GM15510 (cell line): ENCODE results near the gene BEST1.

Source experiments
- POLR2A ChIP-seq: IDR thresholded peaks from 3 replicates; pipeline ENCODE4 v1.6.1; 2011; ENCODE audit warnings: borderline replicate concordance; ENCODE audit not compliant: insufficient read length; ENCODE audit errors: extremely low read depth

The BEST1 gene

DNA sequence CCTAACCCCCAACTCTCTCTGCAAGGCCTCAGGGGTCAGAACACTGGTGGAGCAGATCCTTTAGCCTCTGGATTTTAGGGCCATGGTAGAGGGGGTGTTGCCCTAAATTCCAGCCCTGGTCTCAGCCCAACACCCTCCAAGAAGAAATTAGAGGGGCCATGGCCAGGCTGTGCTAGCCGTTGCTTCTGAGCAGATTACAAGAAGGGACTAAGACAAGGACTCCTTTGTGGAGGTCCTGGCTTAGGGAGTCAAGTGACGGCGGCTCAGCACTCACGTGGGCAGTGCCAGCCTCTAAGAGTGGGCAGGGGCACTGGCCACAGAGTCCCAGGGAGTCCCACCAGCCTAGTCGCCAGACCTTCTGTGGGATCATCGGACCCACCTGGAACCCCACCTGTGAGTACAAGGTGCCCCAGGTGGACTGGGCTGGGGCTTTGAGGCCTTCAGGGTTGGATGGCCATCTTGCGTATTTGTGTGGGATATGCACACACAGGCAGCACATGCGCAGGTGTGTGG lies at the start of gene BEST1:
Gene BEST1 (plus strand): TSS at position 317 of the 513 bp plus-strand sequence. CDS start 1,456 bp downstream, outside the sequence.
- no peak for TF ChIP-seq POLR2A

DNA sequence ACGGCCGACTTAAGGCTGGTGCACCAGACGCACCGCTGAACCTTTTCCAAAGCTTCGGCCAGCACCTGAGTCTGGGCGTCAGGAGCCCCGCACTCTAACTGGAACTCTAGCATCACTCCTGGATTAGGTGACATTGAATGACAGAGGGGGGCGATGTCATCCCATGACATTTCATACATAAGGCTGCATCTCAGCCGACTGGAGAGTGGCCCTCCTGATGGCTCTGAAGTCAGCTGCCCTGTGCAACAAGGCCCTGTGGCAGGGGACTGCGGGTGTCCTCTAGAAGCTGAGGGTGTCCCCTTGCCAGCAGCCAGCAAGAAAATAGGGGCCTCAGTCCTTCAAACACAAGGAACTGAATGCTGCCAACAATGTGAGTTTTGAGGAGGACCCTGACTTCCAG lies 48.8 kb upstream of the BEST1 start:
- TF ChIP-seq POLR2A, result no peak

DNA sequence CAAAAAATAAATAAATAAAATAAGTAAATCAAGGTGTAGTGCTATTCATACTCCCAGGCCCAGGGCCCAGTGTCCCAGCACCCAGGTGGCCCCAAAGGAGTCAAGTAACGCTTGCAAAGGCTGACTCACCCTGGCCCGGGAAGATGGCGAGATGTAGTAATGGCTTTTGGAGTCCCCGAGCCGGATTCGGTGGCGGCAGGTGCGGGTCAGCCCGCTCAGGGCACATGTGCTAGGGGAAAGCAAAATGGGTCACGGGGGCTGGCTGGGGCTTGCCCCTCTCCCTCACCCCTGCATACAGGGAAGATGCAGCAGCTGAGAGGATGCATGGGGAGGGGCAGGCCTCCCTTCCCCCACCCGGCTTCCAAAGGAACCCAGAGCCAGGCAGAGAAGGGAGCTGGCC lies 47.8 kb upstream of the BEST1 start:
- no peak for TF ChIP-seq POLR2A

DNA sequence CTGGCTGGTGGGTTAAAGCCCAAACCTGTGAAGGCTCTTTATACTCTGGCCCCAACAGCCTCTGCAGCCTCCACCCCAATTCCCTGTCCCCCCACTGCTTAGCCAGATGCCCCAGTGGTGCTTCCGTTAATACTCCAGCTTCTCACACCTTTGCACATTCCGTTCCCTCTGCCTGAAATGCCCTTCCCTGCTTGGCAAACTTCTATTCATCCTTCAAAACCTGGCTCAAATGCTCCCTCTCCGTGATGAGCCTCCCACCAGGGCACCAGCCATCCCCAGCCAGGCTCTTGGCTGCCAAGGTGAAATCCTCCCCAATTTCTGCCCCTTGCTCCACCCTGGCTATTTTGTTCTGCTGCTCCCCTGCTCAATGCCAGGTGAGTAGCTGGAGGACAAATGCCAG lies 46.3 kb upstream of the BEST1 start:
- no peak for TF ChIP-seq POLR2A

DNA sequence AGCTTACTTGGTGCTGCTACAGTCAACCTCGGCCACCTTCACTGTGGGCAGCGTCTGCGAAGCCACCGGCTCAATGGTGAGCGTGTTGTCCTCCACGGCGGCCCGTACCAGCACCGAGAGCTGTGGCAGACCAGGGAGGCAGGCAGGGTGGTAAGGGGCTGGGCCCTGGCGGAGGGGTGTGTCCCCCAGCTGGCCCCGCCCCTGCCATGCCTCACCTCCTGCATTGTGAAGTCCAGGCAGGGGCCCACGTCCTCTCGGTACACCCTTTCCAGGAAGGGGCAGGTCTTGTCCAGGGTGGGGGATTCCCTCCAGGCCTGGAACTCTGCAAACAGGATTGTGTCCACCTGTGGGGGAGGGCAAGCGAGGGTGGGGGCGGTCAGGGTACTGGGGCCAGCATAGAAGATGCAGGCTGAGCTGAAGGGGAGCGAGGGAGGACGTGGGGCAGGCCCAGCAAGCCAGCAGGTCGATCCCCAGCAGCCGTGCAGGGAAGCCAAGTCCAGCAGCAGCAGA lies 45.6 kb upstream of the BEST1 start:
- TF ChIP-seq POLR2A, result no peak

DNA sequence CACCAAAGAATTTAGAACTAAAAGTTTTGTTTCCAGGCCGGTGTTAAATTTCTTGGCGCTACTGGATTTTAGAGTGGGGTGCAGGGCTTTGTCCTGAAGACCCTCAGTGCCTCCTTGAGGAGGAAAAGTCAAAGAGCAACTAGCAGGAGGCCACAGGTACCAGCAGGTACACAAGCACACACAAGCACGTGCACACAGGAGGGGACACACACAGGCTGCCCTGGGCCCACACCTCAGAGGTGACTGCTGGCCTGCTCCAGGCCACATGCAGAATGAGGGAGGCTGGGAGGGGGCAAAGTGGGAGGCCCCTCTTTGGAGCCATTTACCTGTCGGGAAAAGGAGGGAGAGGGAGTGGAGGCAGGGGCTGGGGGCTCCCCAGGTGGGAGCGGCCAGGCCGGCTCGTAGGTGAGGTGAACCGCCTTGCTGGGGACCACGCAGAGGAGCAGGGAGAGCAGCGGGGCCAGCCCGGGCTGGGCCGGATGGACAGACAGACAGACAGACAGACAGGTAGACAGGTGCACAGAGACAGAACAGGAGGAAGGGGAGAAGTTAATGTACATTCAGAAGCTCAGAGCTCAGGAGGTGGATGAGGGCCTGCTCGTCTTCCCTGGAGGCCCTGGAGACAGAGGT lies 45.0 kb upstream of the BEST1 start:
- TF ChIP-seq POLR2A, result no peak

DNA sequence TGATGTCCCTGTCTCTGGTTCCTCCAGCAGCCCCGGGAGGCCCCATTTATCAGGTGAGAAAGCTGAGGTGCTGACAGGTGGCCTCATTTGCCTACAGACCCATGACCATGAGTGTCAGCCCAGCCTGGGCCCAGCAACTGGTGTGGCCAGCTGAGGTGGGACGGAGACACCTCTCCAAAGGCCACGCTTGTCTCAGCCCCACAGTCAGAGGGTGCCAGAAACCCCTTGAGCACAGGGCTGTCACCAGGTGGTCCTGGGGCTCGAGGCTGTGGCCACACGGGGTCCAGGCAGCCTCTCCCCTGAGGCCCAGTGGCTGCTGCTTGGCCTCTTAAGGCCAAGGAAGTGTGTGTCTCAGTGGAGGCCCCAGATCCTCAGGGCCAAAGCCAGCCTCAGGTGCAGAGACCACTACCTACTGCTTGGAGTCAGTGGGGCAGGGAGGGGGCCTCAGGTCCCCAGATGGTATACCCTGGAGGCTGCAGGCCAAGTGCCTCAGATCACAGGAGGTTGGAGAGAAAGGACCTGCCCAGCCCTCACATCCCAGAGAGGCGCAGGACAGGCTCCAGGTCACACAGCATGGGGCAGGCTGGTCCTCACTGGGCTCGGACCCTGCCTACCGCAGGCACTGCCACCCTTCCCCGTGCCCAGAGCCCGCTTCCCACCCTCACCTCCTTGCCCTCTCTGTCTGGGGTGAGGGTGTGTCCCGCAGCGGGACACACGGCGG lies 44.2 kb upstream of the BEST1 start:
- TF ChIP-seq POLR2A, result no peak

DNA sequence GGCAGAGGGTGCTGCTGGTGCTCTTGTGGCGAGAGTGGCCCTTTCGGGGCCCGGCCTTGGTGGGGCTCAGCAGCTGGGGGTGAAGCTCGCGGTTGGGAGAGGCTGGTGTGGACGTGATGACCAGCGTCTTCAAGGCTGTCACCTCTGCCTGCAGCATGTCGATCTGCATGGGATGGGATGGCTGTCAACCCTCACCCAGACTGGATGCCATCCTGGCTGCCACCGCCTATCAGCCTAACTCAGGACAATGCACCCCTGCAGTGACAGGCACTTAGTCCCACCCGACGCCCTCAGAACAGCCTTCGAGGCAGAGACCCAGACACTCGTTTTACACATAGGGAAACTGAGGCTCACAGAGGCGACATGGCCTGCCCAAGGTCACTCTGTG lies 43.6 kb upstream of the BEST1 start:
- no peak for TF ChIP-seq POLR2A

DNA sequence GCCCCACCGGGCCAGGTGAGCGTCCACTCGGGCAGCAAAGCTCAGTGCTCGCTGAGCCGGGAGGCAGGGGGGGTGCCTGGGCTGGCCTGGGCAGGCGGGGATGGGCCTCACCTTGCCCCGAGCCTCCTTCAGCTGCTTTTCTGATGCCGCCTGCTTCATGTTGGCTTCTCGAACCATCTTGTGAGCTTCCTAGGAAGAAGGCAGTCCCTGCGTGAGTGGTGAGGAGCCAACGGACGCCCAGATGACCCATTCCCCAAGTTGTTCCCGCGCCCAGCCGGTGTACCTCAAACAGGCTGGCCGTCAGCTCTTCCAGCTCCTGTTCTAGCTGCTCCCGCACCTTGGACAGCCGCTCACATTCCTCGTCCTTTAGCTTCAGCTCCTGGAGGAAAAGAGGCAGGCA lies 42.9 kb upstream of the BEST1 start:
- TF ChIP-seq POLR2A, result no peak

DNA sequence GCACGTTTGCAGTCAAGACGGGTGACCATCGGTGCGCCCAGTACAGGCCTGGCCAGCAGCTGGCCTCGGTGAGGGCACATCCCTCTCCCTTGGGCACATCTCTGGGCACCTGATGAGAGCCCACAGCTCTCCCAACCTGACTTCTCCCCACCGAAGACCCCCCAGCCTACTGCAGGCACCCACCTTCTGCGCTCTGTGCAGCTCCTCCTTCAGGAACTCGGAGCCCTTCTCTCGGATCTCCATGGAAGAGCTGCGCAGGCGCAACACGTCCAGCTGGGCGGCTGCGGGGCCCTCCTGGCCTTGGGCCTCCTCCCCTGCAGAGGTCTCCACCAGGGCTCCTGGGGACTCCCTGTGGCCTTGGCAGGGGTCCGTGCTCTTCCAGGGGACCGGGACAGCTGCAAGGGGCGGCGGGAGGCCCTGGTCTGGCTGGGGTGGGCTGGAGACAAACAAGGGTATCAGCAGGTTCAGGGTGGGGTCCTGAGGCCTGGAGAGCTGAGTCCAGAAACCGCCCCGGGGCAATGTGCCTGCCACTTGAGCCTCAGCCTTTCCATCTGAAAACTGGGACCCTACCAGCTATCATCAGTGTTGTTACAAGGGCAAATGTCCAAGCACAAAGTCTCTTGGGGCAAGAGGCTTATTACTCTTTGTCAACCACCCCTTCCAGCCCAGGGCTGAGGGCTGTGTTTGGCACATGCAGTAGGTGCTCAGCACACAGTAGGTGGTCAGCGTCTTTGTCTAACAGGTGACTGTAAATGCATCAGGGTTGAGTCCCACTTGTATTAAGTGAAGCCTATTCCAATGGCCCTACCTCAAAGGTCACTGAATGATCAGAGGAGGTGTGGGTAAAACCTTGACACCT lies 42.1 kb upstream of the BEST1 start:
- no peak for TF ChIP-seq POLR2A

DNA sequence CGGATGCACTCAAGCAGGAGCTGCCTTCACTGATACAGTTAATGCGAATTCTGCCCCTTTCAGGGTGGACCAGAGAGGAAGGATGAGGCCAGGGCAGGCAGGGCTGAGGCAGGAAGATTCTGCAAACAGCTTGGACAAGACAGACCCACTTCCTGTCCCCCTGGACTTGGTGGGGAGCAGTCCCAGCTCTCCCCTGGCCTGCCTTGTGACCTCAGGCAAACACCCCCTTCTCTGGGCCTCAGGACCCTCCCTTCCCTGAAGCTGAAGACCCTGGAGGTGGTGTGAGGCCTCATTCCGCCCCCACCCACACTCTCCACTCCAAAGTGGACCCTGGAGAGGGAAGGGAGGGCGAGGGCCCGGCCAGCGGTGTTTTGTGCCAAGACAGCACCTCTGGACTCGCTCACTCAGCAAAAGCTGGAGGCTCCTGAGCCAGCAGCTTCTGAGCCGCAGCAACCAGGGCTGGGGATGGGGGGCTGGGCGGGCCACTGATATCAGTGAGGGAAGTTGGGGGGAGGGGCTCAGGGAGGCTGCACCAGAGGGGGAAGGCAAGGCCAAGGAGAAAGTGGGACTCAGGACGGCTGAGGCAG lies 41.3 kb upstream of the BEST1 start:
- no peak for TF ChIP-seq POLR2A

DNA sequence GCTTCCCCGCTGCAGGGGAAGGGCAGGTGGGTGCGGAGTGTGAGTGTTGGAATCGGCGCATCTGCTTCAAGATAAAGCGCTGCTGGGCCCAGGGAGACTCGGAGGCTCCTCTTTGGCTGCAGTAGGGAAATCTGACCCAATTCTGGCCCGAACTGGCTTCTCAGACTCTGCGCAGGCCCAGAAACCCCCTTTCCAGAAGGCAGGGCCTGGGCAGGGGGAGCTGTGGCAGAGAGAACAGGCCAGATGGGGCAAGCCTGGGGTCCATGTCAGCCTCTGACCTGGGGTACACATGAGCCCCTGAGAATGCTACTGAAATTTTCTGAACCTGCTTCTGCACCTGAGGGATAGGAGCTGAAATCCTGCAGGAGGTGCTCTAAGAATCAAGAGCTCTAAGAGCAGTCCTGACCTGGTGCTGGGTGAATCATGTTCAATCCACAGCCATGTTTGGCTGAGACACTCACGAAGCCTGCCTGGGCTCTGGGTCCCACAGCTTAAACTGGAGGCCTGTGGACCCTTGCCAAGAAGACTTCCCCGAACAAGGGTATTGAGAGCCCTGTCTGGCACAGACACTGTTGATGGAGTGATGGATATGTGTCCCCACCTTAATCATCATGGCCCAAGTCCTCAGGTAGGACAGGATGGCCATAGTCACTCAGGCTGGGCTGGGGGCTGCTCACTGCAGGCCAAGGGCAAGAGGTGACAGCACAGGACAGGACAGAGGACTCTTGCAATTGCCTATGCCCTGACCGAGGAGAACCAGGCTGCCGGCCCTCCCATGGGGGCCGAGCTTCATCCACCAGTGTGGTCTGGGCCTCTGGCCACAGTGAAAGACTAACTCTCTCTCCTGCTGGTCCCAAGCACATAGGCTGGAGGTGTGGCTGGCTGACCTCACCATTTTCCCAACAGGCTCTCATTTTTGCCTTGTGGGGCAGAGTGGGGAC lies 39.7 kb upstream of the BEST1 start:
- TF ChIP-seq POLR2A, result no peak

DNA sequence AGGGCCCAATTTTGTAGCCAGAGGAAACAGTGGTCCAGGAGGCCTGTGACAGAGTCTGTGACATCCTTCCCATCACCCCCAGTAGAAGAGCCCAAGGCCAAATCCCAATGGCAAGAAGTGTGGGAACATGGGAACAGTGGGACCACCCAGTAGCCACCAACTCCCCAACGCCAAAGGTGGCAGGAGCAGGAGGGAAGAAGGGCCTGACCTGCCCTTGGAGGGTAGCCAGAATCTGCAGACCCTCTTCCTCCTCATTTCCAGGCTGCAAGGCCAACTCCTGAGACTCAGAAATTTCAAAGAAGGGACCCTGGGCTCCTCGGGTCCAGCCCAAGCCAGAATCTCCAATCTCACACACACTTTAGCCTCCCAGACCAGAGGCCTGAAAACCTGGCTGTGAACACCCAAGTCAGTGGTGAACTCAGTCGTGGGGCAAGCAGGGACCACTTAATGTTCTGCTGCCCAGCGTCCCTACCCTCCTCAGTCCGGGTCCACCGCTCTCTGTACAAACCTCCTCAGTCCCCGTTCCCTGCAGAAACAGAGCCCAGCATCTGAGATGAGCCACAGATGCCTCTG lies 38.9 kb upstream of the BEST1 start:
- TF ChIP-seq POLR2A, result no peak
